OCI-LY7 (cell line): ENCODE data around the gene KIF19.

Source experiments
- EZH2phosphoT487 ChIP-seq: fragments of 200-600 bp; sonication (generic); IDR thresholded peaks from 2 replicates; pipeline ENCODE4 v1.6.1; 2018; ENCODE audit warnings: low read depth, borderline replicate concordance, mild to moderate bottlenecking, mixed run types, antibody characterized with exemption, low read length, moderate library complexity, mixed read lengths
- TF ChIP-seq, protein P1 (sequence below): fragments of 200-600 bp; sonication (generic); conservative IDR thresholded peaks from 2 replicates; pipeline ENCODE4 v1.5.1; 2014; ENCODE audit warnings: mild to moderate bottlenecking, antibody characterized with exemption, low read length, moderate library complexity, mixed read lengths

DNA sequence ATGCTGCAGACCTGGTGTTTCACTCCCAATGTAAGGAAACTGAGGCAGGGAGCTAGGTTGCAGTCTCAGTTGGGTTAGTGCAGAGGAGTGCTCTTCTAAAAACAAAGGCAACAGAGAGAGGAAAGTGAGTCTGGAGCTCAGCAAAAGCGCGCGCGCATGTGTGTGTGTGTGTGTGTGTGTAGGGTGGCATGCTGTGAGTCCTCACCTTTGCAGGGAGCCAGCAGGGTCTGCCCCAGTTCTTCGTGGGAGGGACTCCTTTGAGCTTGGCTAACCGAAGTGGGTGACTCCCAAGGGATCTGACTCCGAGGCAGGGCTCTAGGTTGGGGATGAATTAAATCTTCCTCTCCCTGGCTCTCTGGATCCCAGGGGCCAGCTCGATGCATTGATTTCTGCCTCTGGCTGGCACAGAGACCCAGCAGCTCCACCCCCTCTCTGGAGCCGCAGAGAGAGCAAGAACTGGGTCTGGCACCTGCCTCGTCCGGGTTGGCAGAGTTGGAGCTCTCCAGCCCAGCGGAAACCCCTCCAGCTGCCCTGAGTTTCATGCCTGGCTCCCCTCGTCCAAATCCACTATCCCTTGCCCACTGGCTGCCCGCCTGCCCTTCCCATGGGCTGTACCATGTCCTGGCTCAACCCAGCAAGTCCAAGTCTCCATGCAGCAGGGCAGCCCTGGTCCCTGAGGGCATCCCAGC lies 36.9 kb downstream of the KIF19 start:
- TF ChIP-seq, protein P1, sequence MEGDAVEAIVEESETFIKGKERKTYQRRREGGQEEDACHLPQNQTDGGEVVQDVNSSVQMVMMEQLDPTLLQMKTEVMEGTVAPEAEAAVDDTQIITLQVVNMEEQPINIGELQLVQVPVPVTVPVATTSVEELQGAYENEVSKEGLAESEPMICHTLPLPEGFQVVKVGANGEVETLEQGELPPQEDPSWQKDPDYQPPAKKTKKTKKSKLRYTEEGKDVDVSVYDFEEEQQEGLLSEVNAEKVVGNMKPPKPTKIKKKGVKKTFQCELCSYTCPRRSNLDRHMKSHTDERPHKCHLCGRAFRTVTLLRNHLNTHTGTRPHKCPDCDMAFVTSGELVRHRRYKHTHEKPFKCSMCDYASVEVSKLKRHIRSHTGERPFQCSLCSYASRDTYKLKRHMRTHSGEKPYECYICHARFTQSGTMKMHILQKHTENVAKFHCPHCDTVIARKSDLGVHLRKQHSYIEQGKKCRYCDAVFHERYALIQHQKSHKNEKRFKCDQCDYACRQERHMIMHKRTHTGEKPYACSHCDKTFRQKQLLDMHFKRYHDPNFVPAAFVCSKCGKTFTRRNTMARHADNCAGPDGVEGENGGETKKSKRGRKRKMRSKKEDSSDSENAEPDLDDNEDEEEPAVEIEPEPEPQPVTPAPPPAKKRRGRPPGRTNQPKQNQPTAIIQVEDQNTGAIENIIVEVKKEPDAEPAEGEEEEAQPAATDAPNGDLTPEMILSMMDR = no peak
- no peak for TF ChIP-seq EZH2phosphoT487
